NCI-H345 treated with DMSO at 0.1 percent for 48 hours (cell line): ENCODE measurements around the gene HTR3B.
A peak's percentile ranks its signal among the peaks of the same experiment; 100 is the strongest.
"Not testable (repeated sequence)": the region's sequence is repeated elsewhere in the genome, so short reads cannot be mapped to it uniquely, and the experiment has no call there.

Source experiments
- DNase-seq: peaks from one replicate; lab custom pipeline; 2025; ENCODE audit not compliant: unreplicated experiment; lab: John Stamatoyannopoulos, UW

Gene HTR3B

DNA sequence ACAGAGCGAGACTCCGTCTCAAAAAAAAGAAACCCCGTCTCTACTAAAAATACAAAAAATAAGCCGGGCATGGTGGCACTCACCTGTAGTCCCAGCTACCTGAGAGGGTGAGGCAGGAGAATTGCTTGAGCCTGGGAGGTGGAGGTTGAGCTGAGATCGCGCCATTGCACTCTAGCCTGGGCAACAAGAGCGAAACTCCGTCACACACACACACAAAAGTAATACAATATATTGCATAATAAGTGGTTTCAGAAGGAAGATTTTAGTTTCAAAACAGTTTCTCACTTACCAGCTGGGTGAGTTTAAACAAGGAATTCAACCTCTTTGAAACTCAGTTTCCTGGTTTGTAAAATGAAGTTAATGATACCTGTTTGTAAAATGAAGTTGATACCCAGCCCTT, 37.7 kb downstream of the HTR3B start:
- DNase-seq, result no peak

- not testable (repeated sequence) for DNase-seq
Measured at GRCh38 chr11:113946162-113946561, 41.6 kb downstream of the HTR3B start.

DNA sequence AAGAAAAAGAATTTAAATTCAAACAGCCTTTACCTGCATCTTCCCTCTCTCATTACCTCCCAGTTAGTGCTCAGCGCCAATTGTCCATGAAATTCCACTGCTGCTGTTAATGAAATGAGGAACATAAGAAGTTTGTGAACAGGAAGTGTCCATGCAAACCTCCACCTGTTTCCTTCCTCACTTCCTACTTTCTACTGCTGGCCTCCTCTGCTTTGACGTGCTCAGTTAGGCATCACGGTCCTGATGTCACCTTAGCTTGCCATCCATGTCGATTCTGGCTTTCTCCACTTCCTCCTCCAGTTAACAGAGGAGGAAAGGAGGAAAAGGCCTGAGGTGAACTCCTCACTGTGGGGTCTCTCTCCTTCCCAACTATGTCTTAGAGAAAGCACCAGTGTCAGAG, 43.4 kb downstream of the HTR3B start:
- no peak for DNase-seq

GRCh38 chr11:113949891-113950290, 45.3 kb downstream of the HTR3B start:
- no peak for DNase-seq

DNA sequence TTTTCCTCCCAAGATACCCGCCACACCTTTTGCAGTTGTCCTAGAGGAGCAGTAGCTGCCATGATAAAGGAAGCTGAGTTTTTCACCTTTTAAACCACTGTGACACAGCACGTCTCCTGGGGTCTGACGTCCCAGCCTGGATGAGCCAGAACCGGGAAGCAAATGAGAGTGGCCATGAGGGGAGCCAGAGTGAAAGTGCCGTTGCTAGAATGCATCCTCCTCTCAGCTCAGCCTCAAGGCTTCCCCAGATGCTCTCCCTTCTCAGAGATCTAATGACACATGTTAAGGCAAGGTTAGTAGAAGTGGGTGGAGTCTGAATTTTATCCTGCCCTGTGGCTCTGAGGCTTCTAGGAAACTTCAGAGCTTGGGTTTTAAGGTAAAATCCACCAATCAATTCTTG, 46.9 kb downstream of the HTR3B start:
- no peak for DNase-seq

DNA sequence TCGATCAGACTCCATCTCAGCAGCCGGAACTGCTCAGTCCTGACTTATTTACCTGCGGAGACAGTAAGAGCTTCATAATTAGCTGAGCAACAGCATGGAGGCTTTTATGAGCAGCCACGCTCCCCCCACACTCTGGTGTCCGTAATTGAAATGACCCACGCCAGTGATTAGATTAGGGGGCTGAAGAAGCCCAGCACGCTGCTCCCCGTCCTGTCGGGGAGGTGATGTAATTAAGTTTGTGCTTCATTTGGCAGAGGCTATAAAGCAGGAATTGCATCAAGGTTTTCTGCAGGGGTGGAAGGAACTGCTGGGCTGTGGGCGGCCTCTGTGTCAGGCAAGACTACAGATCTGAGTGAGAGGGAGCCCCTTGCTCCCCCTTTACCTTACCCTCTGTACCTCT, 47.5 kb downstream of the HTR3B start:
- no peak for DNase-seq

- DNase-seq, result no peak
Measured at GRCh38 chr11:113952588-113952987, 48.0 kb downstream of the HTR3B start.

GRCh38 chr11:113954235-113954634, 49.6 kb downstream of the HTR3B start:
- DNase-seq, result no peak

DNA sequence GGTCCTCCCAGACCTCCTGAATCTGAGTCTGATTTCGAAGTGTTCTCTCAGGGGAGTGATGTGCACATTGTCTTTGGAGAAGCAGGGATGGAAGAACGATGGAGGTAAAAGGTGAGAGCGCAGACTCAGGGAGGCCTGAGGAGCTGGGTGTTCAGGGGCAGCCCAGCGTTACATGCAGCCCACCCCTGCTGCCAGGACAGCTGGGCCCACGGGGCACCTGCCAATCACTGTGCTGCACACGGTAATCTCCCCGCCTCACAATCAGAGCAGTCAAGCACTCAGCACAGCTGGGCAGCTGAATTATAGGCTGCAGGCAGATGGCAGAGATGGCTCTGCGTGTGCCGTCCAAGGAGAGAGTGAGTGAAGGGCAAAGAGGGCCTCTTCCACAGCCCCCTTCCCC, 52.4 kb downstream of the HTR3B start:
- peak; percentile 7 for DNase-seq

DNA sequence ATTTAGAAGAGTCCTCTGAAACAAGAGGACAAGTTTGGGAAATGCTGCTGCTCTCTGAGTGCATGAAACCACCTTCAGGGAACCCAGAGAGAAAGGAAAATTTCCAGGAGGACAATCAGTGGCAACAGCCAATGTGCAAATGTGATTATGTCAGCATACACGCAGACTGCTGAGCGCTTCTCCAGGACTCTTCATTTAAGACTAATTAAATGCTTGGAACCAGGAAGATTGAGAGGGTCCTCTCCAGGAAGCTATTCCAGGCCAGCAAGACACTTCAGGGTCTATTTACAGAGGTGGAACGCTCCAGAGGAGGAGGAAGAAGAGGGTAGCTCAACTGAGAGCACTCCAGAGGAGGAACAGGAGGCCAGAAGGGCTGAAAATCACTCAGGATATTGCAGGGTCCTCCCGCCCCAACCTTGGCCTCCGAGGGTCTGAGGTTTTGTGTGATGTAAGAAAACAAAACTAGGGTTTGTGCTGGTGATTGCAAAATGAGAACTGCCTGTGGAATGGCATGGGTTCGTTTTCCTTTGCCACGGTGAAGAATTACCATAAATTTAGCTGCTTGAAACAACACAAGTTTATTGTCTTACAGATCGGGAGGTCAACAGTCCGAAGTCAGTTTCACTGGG, 56.2 kb downstream of the HTR3B start:
- no peak for DNase-seq

DNA sequence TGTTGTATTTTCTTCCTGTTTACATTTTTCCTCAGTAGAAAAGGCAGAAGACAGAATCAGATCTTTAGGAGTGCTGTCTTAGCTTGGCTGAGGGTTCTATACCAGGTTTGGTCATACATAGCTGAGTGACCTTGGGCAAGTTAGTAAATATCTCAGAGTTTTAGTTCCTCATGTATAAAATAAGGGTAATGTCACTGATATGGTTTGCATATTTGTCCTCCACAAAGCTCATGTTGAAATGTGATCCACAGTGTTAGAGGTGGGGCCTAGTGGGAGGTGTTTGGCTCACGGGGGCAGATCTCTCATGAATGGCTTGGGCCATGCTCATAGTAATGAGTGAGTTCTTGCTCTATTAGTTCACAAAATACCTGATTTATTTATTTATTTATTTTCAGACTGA, 62.8 kb downstream of the HTR3B start:
- no peak for DNase-seq

DNA sequence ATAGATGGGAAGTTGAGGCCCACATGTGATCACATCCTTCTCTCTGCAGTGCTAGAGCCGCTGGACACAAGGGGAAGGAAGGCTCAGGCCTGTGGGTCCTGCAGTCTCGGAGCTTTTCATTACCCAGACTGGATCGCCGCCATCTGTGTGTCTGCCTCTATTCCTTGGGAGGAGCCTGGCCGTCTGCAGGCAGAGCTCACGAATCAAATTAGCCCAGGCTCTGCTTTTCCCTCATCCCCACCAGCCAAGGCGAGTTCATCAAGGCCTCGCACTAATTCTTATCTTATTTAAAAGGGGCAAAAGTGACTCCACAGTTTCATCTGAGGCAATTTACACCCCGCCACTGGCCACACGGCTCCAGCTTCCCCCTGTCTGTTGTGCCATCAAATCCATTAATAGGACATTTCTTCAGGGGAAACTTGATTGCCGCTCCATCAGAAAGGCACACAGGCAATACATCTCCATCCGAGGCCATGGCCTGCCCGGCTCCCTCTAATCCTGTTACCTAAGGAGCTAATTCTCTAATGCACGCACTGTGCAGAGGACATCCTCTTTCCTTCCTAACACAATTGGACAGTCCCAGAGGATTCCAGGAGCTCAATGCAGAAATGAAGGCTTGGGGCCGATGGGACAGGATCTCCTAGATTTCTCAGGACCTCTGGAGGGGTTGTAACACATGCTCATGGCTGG, 67.1 kb downstream of the HTR3B start:
- no peak for DNase-seq

DNA sequence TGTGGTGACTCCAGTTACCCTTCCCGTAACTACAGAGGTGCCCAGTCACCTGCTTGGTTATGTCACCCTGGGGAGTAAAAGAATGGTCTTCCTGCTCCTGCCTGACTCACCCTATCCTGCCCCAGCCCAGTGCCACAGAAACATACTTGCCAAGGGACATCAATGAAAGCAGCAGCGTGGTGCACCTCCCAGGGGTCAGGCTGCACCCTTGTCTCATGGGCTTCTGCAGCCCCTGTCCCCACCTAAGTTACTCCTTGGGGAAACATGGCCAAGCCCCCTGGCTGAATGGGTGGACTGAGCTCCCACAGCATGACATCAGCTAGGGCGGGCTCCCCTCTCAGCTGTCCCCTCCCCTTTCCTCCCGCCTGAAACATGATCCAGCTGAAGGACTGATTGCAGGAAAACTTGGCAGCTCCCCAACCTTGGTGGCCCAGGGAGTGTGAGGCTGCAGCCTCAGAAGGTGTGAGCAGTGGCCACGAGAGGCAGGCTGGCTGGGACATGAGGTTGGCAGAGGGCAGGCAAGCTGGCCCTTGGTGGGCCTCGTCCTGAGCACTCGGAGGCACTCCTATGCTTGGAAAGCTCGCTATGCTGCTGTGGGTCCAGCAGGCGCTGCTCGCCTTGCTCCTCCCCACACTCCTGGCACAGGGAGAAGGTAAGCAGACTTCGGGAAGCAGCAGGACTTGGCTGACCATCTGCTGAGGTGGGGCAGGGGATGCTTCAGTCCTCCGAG, 70.3 kb downstream of the HTR3B start, which contains the start of gene HTR3A:
Gene HTR3A (plus strand): TSS at position 368 of the 730 bp plus-strand sequence. CDS start 218 bp downstream, at position 586.
- DNase-seq, result peak; percentile 77

DNA sequence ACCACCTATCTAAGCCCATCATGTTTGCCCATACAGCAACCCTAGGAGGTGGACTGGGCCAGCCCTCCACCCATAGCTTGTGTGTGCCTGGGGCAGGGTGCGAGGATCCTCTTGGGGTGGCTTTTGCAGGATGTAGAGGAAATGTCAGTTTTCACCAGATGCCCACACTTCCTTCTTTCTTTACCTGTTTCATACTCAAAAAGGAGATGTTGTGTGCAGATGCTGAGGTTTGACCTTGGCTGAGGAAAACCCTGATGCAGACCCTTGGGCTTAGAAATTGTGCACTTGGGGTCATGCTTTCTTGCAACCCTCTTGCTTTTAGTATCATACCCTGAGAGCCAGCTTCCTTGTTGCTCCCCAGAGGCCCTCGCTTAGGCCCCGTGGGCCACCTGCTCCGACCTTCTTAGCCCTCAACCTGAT, 72.5 kb downstream of the HTR3B start:
- no peak for DNase-seq

GRCh38 chr11:113977701-113978100, 73.1 kb downstream of the HTR3B start:
- DNase-seq, result no peak

DNA sequence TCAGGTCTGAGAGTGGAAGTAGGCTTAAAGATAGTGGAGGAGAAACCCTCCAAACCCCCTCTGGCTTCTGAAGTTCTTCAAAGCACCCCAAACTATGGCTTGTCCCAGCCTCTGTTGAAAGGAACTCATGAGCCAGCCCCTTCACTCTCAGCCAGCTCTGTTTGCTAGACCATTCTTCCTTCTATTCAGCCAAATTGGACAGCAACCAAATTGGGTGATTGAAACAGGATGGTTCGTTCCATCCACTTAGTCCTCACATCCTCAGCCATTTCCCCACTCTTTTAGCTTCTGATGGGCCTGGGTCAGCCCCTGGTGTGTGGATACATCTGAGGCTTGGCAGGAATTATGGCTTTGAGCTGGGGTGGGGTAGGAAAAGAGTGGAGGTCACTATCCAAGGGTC, 74.8 kb downstream of the HTR3B start:
- no peak for DNase-seq

DNA sequence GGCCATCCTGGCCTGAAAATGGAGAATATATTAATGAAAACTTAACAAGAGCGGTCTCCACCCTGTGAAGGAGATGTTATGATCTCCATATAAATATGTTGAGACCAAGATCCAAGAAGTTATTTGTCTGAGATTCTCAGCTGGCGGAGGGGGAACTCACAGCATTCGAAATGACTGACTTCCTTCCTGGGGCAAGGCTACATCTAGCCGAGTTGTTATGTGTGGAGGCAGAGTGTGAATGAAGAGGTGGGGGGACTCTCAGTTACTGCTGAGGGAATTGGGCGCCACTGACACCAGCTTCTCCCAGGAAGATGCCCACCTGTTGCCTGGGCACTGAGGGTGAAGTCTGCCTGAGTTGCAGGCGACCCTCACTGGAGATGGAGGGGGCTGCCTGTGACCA, 76.2 kb downstream of the HTR3B start:
- no peak for DNase-seq

GRCh38 chr11:113982306-113982705, 77.7 kb downstream of the HTR3B start:
- DNase-seq, result no peak

GRCh38 chr11:113984781-113985180, 80.2 kb downstream of the HTR3B start:
- DNase-seq, result no peak

DNA sequence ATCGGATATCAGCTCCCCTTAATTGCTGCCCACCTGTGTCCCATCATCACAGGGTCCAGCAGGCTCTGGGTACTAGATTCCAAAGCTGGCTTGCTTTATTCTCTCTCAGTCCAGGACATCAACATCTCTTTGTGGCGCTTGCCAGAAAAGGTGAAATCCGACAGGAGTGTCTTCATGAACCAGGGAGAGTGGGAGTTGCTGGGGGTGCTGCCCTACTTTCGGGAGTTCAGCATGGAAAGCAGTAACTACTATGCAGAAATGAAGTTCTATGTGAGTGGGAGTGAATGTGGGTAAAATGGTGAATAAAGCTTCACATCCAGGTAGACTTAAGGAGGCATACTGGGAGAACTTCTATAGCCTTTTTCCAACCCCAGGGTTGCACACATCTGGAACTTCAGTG, 81.3 kb downstream of the HTR3B start:
- no peak for DNase-seq

DNA sequence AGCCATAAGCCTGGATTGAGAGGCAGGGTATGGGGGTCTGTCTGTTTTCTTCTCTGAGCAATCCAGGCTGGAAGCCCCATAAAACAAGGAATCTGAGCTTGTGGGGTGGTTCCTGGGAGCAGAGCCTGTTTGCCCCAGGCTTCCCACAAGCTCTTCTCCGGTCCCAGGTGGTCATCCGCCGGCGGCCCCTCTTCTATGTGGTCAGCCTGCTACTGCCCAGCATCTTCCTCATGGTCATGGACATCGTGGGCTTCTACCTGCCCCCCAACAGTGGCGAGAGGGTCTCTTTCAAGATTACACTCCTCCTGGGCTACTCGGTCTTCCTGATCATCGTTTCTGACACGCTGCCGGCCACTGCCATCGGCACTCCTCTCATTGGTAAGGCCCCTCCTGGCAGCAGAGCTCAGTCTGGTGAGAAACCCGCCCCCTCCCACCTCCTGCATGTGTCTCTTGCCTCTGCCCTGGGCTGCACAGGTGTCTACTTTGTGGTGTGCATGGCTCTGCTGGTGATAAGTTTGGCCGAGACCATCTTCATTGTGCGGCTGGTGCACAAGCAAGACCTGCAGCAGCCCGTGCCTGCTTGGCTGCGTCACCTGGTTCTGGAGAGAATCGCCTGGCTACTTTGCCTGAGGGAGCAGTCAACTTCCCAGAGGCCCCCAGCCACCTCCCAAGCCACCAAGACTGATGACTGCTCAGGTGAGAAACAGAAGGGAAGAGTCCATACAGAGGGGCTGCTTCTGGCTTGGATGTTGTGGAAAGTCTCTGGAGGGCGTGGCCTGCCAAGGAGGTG, 82.0 kb downstream of the HTR3B start:
- no peak for DNase-seq
